GM21825 (cell line): Measurements from ENCODE around the gene NT5E.
A peak's percentile ranks its signal among the peaks of the same experiment; 100 is the strongest.
"Not testable (repeated sequence)": the region's sequence is repeated elsewhere in the genome, so short reads cannot be mapped to it uniquely, and the experiment has no call there.

ENCODE experiments used
- ATAC-seq: cut with Tn5 transposase; IDR thresholded peaks from one replicate; pipeline ENCODE4 v1.9.1; 2021; ENCODE audit warnings: mild to moderate bottlenecking, moderate library complexity; ENCODE audit not compliant: unreplicated experiment

The NT5E gene

DNA sequence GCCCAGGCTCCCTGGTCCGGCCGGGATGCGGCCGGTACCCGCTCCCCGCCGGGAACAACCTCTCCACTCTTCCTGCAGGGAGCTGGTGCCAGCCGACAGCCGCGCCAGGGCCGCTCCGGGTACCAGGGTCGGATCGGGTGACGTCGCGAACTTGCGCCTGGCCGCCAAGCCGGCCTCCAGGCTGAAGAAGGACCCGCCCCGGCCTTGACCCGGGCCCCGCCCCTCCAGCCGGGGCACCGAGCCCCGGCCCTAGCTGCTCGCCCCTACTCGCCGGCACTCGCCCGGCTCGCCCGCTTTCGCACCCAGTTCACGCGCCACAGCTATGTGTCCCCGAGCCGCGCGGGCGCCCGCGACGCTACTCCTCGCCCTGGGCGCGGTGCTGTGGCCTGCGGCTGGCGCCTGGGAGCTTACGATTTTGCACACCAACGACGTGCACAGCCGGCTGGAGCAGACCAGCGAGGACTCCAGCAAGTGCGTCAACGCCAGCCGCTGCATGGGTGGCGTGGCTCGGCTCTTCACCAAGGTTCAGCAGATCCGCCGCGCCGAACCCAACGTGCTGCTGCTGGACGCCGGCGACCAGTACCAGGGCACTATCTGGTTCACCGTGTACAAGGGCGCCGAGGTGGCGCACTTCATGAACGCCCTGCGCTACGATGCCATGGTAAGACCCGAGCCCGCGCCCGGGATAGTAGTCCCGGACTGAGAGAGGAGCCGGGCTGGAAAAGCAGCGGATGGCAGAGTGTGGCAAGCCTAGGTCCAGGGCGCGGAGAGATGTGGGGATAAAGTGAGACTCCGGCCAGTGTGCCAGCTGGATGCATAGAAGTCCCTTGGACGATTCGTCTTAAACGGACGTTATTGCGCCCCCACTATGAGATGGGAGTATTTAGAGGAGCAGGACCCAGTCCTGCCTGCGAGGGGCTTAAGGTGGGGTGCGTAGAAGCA is at the start of gene NT5E:
TSS of gene NT5E (plus strand) at position 266 of the 942 bp plus-strand sequence. CDS start at position 323, 57 bp downstream.
- peak; percentile 85 for ATAC-seq

DNA sequence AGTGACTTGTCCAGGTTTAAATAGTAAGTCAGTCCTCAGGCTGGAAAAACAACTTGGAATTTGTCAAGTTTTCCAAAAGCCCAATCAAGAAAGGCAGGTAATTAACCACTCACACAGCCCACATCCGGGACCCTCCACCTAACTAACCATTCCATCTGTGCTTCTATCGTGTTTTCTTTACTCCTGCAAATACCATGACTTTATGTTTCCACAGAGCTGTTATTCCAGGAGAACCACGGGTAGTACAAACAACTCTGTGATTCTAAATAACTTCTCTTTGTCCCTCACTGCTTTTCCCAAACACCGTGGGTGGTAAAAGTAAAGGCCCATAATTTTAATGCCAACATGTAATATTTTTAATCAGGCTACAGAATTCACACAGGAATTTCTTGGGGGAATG is 49.6 kb upstream of the NT5E start:
- no peak for ATAC-seq

DNA sequence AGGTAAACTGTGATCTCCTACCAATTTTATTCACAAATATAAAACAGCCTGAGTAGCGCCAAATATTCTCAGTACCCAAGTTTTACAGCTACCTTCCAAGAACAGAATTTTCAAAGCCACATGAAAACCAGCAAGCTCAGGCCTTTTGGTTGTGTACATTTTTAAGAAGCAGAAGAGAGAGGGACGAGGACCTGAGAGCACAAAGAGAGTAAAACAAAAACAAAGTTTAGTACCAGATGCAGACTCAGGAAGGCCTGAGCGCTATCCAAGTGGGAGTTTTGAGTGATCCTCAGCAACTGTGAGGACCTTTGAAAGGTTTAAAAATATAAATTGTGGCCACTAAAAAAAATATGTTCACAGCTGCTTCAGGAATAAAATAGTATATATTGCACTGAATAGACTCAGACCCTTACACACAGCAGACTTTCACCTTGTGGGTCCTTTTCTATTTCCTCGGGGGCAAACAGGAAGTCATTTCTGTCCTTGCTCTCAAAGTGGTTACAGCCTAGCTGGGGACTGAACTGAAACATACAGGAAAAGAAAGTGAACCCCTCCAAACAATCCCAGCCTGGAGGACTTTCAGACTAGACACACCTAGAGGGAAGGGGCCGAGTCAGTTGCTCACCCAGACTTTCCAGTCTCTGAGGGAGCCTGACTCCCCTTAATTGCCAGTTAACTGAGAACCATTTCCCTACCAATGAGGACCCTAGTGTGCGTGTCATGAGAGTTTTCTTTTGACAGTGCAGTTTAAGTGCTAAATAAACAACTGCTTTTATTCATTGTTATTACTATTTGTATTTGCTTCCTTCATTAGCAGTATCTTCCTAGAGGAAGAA is 48.5 kb upstream of the NT5E start:
- no peak for ATAC-seq

DNA sequence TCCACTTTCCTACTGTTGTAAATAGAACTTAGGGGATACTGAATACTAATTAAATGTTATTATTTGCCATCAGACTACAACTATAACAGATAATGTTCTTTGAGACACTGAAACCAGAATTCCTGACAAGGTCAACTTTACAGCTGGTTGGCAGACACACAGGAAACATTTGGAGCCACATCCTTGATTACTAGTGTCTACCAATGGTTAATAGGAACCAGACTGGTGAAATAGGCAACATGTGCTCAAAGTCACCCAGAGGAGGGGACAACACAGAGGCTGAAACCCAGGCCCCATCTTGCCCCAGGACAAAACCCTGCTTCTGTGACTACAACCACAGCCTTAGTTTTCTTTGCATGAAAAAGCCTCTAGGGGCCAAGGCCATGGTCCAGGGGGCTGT is 47.8 kb upstream of the NT5E start:
- no peak for ATAC-seq

DNA sequence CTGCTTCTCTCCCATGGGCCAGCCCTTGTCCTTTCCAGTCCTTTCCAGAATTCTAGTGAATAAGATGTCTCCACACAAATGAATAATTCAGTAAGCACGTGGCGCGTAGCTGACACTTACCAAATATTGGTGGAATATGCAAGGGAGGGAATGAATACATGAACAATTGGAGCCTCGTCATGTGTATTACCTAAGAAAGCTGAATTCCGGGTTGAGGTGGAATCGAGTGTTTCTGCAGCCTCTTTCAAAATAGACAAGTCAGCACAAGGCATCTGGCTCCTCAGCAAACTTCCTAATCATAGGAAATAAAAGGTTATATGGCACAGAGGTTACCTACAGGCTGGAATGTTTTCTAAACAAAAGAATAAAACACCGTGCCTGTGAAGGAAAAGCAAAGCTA is 47.0 kb upstream of the NT5E start:
- ATAC-seq: no peak

DNA sequence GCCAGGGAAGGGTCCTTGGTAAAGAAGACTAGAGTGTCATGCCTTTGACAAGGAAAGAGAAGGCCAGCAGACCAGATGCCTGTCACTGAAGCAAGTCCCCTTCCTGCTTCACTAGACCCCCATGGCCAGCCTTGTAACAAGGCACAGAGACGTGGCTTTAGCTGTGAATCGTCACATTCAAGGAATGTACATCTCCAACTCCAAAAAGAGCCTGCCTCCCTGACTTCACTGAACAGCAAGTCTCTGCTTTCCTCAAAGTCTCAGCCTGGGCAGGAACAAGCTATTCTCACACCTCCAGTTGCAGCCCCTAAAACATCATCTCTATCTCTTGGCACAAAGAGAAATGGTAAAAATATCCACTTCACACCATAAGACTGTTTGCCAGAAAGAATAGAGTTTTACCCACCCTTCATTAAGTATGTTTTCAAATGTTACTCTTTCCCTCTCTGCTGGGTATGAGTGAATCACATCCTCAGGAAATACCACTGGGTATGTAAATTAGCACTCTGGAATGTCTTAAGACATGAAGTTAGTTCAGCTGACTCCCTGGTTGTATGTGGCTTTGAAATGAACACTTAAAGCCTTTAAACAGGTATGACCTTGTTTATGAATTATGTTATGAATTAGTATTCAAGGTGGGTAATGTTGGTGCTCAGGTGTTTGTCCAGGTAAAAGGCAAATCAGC is 46.4 kb upstream of the NT5E start:
- no peak for ATAC-seq

DNA sequence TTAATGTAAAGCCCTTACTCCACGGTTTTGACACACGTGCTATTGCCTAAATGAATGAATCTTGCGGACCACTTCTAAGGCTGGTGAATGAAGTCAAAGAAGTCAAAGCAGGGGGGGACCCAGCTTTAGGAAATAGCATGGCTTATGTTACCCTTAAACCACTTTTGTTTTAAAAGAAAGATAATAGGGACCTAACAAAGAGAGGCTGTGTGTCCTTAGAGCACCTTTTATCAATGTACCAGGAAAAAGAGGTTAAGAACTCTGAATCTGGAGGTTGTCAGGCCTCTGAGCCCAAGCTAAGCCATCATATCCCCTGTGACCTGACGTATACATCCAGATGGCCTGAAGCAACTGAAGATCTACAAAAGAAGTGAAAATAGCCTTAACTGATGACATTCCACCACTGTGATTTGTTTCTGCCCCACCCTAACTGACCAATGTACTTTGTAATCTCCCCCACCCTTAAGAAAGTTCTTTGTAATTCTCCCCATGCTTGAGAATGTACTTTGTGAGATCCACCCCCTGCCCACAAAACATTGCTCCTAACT is 45.8 kb upstream of the NT5E start:
- ATAC-seq: not testable (repeated sequence)

DNA sequence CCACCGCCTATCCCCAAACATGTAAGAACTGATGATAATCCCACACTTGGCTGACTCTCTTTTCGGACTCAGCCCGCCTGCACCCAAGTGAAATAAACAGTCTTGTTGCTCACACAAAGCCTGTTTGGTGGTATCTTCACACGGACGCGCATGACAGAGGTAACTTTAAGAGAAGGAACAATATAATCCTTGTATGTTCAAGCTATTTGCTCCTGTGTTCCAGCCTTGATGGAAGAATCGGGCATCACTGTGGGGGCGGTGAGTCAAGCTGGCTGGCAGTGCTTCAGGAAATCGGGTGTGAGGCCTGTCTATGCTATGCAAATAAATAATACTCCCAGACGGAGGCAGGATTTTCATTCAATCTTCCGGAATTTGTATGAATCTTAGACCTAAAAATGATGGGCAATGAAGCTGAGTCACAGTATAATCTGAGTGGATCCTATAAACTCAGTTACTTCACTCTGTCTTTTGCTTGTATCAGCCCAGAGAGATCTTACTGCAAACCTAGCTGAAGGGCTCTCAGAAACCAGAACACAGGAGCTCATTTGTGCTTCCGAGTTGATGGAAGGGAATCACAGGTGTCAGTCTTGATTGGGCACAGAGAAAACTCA is 45.2 kb upstream of the NT5E start:
- peak; percentile 12 for ATAC-seq

DNA sequence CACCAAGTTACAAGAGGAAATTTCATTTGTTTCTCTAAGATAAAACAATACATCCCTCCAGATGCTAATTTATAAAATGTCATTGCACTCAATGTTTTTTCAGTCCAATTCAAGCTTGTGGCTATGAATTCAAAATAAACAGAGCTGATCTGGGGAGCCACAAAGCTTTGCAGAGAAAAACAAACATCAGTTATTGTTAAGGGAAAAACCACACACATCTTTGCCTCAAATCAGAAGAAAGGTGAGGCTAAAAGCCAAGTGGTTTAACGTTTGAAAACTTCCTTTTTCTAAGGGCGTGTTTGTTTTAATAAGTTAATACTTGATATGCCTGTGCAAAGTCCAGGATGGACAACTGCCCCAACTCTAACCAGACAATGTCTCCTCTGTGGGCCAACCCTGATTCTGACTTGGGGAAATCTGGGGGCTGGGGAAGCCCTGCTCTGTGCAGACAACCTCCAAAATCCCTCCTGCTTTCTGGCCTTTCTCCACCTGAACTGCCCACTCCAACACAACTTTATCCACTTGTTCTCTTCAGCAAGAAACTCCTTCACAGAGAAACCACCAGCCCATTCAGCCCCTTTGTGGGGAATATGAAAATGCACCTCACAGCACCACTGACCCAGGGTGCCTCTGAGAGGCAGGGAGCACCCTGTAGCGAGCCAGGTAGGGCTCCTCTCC is 44.6 kb upstream of the NT5E start:
- ATAC-seq: peak; percentile 62

DNA sequence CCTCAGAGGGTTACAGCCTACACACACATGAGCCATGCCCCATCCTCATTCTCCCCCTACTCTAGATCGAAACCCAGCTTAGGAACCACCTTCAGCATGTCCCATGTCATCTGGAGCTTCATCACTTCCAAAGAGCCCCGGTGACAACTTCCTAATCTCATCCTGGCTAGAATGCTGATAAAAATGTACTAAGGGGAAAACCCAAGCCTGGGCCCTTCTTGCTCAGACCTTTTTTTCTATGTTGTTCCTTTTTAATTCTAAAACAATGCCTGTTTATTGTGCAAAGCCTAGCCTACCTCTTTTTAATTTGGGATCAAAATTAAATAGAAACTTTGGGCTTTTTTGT is 44.1 kb upstream of the NT5E start:
- ATAC-seq: no peak

DNA sequence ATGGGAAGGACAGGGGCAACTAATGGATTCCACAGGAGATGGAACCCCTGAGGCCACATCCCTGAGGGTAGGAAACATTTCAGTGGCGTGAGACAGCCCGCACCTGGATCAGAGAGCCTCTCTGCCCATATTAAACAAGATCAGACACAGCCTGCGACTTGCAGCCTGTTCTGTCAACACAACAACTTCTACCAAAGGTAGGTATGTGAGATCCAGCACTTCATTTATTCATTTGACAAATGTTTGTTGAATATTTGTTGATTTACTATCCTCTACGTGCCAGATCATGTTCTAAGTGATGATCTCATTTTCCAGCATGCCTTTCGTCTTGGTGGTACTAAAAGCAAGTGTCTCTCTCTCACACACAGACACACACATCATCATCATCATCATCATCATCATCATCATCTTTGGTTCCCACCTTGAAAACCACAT is 43.2 kb upstream of the NT5E start:
- no peak for ATAC-seq

DNA sequence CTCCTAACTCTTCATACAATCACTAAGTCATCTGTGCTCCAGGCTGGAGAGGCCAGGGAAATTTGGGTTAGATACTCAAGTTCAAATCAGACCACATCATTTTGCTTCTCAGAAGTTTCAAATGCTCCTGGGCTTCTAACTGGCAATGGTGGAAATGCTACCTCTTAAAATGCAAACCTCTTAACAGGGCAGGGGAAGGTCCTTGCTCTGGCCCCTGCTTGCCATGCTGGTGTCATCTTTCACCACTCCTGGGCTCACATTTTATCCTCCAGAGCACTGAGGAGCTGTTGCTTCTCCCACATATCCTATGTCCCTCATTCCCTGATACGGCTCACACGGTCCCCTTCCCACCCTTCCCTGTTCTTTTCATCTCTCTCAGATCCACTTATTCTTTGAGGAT is 41.8 kb upstream of the NT5E start:
- no peak for ATAC-seq

DNA sequence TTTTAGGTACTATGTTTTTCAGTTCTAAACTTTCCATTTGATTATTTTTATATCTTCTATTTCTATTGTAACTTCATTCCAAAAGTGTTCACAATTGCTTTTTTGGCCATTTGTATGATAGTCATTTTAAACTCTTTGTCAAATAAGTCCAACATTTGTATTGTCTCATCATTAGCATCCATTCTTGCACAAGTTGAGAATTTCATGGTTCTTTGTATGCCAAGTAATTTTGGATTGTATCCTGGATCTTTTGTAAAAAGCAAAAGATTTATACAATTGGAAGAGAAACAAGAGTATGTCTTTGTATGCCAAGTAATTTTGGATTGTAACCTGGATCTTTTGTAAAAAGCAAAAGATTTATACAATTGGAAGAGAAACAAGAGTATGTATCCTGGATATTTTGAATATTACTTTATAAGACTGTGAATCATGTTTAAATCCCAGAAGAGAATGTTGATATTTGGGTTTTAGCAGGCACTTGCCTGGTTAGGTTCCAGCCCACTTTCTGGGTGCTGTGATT is 36.9 kb upstream of the NT5E start:
- ATAC-seq: no peak

DNA sequence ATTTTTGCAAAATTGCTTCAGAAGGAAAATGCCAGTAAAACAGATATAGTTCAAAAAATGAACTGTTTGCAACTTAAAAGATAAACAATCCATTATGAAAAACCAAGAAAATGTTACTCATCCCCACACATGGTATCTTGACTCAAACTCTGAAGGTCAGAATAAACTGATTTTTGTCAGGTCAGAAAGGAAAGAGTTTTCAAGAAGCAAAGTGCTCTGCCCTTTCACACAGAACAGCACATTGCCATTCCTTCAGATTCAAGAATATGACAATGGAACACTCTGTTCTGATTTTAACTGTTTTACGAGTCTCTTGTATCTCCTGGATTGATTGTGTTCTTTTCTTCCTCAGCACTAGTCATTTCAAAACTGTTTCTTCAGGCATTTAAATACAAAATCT is 33.8 kb upstream of the NT5E start:
- no peak for ATAC-seq

DNA sequence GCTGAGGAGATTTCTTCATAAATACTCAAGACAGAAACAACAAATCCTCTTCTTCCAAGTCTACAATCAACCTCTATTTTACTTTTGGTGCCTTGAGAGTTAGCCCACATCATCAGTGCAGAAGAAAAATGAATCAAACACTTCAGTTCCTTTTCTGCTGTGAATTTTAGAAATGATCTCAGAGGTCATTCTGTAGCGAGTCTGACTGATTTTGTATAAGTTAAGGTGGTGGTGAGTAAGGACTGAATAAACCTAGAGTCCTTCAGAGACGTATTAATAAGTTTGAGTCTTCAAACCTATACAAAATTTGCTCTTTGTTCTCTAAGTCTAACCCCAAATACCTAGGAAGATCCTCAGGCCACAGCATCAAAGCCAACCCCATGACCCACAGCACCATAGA is 33.1 kb upstream of the NT5E start:
- no peak for ATAC-seq

DNA sequence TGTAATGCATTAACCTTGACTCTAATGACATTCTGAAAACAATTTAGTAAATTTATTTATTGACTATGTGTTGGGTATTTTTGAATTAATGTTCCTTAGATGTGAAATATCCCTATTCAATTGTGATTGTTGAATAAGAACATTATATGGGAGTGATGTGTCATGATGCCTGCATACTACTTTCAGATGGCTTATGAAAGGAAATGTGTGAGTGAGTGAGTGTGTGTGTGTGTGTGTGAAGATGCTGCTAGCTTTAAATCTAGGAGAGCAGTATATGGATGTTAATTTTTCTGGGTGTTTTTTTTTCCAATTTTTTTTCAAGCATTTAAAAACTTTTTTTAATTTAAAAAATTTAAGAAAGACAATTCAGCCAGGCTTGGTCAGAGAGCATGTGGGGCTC is 32.5 kb upstream of the NT5E start:
- no peak for ATAC-seq

DNA sequence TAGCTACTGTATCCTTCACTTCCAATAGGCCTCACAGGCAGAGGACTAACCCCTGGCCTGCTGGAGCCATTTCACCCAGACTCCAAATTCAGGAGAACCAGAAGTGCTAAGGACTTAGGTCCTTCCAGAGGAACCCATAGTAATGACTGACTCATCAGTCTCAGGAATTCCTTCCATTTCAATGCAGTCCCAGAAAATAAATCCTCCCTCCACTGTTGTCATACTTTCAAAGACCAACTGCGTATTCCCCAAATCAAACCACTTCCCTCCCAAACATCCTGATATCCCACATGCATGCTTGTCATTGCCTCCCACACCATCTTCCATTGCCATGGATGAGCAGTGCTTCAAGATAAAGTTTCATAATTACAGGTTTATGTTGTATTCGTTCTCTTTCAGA is 31.8 kb upstream of the NT5E start:
- ATAC-seq: no peak

DNA sequence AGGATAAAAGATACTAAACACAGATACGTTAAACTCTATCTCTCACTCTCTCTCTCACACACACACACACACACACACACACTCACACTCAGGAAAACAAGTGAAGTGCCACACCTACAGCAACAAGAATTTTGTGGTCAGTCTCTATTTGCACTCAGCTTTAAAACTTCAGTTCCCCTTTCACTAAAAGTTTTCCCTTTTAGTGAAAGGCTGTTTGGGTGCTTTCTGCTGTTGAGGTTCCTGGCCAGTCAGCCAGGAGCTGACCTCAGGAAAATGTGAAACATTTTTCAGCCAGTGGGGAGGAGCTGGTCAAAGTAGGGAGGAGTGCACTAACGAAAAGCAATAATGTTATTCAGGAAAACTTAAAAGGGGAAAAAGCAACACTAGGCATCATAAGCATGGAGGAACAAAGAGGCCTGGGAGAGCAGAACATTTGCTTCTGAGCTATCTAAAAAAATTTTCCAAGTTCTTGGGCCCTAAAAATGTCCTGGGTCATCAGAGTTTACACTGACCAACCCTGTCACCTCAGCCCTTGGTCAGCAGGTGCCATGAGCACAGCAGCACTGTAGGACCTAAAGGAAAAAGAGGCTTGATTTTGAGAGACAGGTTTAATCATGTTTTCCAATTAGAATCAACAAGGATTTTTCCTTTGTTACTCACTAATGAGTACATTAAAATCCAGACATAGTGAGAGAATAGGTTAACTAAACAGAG is 30.7 kb upstream of the NT5E start:
- ATAC-seq: peak; percentile 72

DNA sequence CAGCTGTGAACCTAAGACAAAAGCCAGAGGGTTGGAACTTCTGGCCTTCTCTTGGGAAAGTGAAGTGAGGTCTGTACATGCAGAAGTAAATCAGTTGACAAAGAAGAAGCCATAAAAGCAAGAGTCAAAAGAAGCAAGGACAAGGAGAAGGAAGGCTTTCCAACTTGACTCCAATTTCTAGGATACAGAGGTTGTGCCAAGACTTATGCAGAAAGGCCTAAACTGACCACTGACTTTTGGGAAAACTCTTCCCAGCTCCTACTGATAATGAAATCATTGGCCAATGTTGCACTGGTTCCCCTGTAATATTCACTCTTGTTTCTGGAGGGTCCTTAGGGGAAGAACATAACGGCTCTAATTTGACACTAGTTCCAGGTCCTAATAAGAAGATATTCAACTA is 29.3 kb upstream of the NT5E start:
- no peak for ATAC-seq
